ENCODE results near the gene KRTCAP3.

The KRTCAP3 gene

DNA sequence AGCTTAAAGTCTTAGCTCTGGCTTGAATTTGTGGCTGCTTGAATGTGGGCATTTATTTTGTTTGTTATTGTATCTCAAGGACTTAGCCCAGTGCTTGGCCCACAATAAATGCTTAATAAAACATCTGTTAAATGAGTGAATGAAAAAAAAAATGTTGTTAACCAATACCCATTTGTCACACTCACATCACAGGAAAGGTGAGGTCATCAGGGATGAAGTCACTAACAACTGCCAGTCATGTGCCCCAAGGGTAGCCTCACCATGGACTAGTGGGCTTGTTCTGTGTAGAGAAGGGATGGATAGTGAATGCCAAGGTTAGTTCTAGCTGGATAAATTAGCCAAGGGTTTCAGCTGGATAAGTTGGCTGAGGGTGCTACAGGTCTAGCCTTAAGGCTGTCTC lies 10.8 kb upstream of the KRTCAP3 start:
- TF ChIP-seq, protein P1, sequence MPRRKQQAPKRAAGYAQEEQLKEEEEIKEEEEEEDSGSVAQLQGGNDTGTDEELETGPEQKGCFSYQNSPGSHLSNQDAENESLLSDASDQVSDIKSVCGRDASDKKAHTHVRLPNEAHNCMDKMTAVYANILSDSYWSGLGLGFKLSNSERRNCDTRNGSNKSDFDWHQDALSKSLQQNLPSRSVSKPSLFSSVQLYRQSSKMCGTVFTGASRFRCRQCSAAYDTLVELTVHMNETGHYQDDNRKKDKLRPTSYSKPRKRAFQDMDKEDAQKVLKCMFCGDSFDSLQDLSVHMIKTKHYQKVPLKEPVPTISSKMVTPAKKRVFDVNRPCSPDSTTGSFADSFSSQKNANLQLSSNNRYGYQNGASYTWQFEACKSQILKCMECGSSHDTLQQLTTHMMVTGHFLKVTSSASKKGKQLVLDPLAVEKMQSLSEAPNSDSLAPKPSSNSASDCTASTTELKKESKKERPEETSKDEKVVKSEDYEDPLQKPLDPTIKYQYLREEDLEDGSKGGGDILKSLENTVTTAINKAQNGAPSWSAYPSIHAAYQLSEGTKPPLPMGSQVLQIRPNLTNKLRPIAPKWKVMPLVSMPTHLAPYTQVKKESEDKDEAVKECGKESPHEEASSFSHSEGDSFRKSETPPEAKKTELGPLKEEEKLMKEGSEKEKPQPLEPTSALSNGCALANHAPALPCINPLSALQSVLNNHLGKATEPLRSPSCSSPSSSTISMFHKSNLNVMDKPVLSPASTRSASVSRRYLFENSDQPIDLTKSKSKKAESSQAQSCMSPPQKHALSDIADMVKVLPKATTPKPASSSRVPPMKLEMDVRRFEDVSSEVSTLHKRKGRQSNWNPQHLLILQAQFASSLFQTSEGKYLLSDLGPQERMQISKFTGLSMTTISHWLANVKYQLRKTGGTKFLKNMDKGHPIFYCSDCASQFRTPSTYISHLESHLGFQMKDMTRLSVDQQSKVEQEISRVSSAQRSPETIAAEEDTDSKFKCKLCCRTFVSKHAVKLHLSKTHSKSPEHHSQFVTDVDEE (CRISPR knock-in tag; IDR thresholded peaks at IDR 0.05) = no peak
- no peak for TF ChIP-seq ISL1 (CRISPR knock-in tag; IDR thresholded peaks at IDR 0.05)
- ATAC-seq = no peak

DNA sequence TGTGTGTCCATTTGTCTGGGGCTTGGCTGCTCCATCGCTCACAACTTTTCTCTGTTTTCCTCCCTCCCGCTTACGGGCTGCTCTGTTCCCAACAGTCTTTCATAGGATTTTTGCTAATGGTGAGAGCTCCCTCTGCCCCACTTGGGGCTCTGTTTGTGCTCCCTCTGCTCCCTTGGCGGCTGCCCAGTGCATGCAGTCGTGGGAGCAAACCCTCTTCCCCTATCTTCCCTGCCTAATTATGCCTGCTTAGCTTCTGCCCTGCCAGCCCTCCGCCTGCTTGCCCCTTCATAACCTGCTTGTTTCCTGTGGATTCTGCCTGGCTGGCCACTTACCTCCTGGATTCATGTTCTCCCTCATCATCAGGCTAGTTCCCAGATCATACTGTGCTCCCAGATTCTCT lies 6.6 kb upstream of the KRTCAP3 start:
- TF ChIP-seq ESRRG (CRISPR knock-in tag; IDR thresholded peaks at IDR 0.05) = no peak
- TF ChIP-seq, protein P2, sequence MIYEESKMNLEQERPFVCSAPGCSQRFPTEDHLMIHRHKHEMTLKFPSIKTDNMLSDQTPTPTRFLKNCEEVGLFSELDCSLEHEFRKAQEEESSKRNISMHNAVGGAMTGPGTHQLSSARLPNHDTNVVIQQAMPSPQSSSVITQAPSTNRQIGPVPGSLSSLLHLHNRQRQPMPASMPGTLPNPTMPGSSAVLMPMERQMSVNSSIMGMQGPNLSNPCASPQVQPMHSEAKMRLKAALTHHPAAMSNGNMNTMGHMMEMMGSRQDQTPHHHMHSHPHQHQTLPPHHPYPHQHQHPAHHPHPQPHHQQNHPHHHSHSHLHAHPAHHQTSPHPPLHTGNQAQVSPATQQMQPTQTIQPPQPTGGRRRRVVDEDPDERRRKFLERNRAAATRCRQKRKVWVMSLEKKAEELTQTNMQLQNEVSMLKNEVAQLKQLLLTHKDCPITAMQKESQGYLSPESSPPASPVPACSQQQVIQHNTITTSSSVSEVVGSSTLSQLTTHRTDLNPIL (CRISPR knock-in tag; IDR thresholded peaks at IDR 0.05; ENCODE audit: low read depth) = no peak
- no peak for TF ChIP-seq TOX (CRISPR knock-in tag; IDR thresholded peaks at IDR 0.05; ENCODE audit: borderline replicate concordance)
- no peak for TF ChIP-seq ISL1 (CRISPR knock-in tag; IDR thresholded peaks at IDR 0.05)
- TF ChIP-seq ZC3H10 (CRISPR knock-in tag; IDR thresholded peaks at IDR 0.05) = no peak
- no peak for TF ChIP-seq CSDC2 (CRISPR knock-in tag; IDR thresholded peaks at IDR 0.05)
- TF ChIP-seq RARB (CRISPR knock-in tag; IDR thresholded peaks at IDR 0.05) = no peak
- TF ChIP-seq, protein P3, sequence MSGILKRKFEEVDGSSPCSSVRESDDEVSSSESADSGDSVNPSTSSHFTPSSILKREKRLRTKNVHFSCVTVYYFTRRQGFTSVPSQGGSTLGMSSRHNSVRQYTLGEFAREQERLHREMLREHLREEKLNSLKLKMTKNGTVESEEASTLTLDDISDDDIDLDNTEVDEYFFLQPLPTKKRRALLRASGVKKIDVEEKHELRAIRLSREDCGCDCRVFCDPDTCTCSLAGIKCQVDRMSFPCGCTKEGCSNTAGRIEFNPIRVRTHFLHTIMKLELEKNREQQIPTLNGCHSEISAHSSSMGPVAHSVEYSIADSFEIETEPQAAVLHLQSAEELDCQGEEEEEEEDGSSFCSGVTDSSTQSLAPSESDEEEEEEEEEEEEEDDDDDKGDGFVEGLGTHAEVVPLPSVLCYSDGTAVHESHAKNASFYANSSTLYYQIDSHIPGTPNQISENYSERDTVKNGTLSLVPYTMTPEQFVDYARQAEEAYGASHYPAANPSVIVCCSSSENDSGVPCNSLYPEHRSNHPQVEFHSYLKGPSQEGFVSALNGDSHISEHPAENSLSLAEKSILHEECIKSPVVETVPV (CRISPR knock-in tag; IDR thresholded peaks at IDR 0.05) = no peak
- TF ChIP-seq ZNF70 (CRISPR knock-in tag; IDR thresholded peaks at IDR 0.05) = no peak
- TF ChIP-seq, protein P1 (CRISPR knock-in tag; IDR thresholded peaks at IDR 0.05) = no peak
- no peak for TF ChIP-seq ZNF565 (CRISPR knock-in tag; conservative IDR thresholded peaks at IDR 0.05; ENCODE audit: low read depth)
- no peak for TF ChIP-seq PPARA (CRISPR knock-in tag; IDR thresholded peaks at IDR 0.05; ENCODE audit: borderline replicate concordance)
- TF ChIP-seq ARNTL (CRISPR knock-in tag; IDR thresholded peaks at IDR 0.05; ENCODE audit: borderline replicate concordance, low read depth) = no peak
- ATAC-seq = no peak

DNA sequence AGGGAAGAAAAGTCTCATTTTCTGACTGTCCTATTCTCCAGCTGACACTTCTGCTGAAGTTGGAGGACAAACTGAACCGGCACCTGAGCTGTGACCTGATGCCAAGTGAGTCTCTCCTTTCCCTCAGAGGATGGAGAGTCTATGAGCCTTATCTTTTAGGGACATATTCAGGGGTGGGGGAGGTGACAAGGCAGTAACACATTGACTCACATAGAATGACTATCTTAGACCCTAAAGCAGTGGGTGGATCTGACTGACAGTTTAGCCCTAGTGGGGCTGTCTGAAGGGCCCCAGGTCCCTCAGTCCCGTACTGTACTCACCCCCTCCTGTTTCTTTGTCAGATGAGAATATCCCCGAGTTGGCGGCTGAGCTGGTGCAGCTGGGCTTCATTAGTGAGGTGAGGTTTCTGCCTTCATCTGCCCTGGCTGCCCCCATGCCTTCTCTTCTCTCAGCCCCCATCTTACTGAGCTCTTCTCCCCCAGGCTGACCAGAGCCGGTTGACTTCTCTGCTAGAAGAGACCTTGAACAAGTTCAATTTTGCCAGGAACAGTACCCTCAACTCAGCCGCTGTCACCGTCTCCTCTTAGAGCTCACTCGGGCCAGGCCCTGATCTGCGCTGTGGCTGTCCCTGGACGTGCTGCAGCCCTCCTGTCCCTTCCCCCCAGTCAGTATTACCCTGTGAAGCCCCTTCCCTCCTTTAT lies 805 bp upstream of the KRTCAP3 start:
- TF ChIP-seq ZFP30 (CRISPR knock-in tag; IDR thresholded peaks at IDR 0.05) = no peak
- no peak for TF ChIP-seq SNAI2 (CRISPR knock-in tag; IDR thresholded peaks at IDR 0.05)
- no peak for TF ChIP-seq CSDC2 (CRISPR knock-in tag; IDR thresholded peaks at IDR 0.05)
- no peak for TF ChIP-seq PPARA (CRISPR knock-in tag; IDR thresholded peaks at IDR 0.05; ENCODE audit: borderline replicate concordance)
- TF ChIP-seq ZNF565 (CRISPR knock-in tag; conservative IDR thresholded peaks at IDR 0.05; ENCODE audit: low read depth) = no peak
- no peak for TF ChIP-seq ZNF70 (CRISPR knock-in tag; IDR thresholded peaks at IDR 0.05)
- TF ChIP-seq BACH2 (CRISPR knock-in tag; IDR thresholded peaks at IDR 0.05; ENCODE audit: borderline replicate concordance) = no peak
- TF ChIP-seq, protein P4, sequence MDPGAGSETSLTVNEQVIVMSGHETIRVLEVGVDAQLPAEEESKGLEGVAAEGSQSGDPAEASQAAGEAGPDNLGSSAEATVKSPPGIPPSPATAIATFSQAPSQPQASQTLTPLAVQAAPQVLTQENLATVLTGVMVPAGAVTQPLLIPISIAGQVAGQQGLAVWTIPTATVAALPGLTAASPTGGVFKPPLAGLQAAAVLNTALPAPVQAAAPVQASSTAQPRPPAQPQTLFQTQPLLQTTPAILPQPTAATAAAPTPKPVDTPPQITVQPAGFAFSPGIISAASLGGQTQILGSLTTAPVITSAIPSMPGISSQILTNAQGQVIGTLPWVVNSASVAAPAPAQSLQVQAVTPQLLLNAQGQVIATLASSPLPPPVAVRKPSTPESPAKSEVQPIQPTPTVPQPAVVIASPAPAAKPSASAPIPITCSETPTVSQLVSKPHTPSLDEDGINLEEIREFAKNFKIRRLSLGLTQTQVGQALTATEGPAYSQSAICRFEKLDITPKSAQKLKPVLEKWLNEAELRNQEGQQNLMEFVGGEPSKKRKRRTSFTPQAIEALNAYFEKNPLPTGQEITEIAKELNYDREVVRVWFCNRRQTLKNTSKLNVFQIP (CRISPR knock-in tag; IDR thresholded peaks at IDR 0.05; ENCODE audit: borderline replicate concordance, low read depth) = no peak
- TF ChIP-seq TCF4 (CRISPR knock-in tag; IDR thresholded peaks at IDR 0.05; ENCODE audit: borderline replicate concordance) = no peak
- TF ChIP-seq GLIS3 (CRISPR knock-in tag; IDR thresholded peaks at IDR 0.05) = no peak
- no peak for TF ChIP-seq OSR1 (CRISPR knock-in tag; IDR thresholded peaks at IDR 0.05)
- no peak for TF ChIP-seq ZC3H10 (CRISPR knock-in tag; IDR thresholded peaks at IDR 0.05)
- no peak for ATAC-seq

All from SK-N-SH treated with all-trans-retinoic acid at 6 μM for 48 hours (cell line).